ENCODE measurements around the gene GLS. TPM values are rescaled to one million over a fixed set of nuclear protein-coding genes. Genes with fewer than 3 reads are reported as not detected.

Gene GLS
- 143 and 161 TPM in 2 replicates for total RNA-seq

DNA sequence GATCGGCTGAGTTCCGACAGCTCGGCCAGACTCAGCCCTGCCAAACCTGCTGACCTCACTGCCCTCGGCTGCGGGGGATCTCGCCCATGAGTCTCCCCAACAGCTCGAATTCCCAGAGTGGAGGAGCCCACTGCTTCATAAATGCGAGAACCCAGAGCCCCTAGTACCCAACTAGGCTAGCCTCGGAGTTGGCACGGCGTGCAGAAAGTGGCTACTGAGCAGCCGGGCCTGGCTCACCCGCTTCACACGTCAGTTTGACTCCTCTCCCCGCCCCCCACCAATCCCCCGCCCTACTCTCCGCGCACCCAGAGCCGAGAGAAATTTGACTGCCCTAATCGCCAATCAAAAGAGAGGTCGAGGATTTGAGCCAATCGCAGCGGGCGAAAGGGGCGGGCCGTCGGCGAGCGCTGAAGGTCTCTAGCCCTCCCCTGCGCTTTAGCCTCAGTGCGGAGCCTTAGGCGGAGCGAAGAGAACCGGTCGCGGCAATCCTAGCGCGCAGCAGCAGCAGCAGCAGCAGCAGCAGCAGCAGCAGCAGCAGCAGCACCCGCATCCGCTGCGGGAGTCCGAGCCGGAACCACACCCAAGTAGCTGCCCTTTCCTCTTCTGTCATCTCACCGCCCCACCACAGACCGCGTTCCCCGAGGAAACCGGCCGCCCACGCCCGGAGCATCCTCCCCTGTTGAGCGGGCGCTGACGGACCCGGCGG lies at the start of gene GLS:
Gene GLS, plus strand, starts transcription at position 444 of the 706 bp plus-strand sequence. CDS start 264 bp downstream, outside the sequence.

DNA sequence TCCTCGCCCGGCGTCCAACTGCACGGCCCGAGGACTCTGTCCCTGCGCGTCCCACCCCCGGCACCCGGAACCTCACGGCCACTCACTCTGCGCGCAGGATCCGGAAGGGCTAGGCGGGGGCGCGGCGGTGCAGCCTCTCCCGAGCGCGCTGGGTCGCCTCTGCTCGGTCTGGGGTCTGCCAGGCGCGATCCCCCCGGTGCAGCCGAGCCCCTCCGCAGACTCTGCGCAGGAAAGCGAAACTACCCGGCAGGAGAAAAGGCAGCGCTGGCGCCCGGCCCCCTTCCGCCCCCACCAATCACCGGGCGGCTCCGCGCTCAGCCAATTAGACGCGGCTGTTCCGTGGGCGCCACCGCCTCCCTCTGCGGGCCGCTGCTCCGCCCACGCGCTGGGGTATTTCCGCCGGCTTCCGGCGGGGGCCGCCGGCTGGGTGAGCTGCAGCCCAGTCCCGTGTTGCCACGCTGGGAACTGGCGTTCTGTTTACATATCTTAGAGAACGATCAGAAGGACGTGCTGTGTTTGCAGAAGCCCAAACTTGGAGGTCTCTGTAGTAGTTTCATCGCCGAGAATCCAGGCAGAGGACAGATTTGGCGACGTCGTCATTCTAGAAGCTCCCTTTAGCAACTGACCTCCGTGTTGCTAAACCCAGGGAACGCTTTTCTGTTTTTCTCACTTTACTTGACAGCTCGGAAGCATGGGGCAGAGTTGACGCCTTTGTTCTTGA lies 133.5 kb downstream of the GLS start, which contains the start of gene STAT1:
Gene STAT1, minus strand, starts transcription at position 240 of the 721 bp plus-strand sequence. CDS start 4,168 bp downstream, outside the sequence.

Other genes starting within 250 kb of the GLS start
- 23.7 and 31.4 TPM in 2 replicates for gene NAB1, start 231.7 kb upstream of the GLS start, total RNA-seq
- 89.2 and 188 TPM in 2 replicates for gene STAT1, start 133.3 kb downstream of the GLS start, total RNA-seq